Measurements from ENCODE around the gene FTO.

GRCh38 chr16:54144572-54144947, 440.6 kb downstream of the FTO start:
- TF ChIP-seq, protein P1, sequence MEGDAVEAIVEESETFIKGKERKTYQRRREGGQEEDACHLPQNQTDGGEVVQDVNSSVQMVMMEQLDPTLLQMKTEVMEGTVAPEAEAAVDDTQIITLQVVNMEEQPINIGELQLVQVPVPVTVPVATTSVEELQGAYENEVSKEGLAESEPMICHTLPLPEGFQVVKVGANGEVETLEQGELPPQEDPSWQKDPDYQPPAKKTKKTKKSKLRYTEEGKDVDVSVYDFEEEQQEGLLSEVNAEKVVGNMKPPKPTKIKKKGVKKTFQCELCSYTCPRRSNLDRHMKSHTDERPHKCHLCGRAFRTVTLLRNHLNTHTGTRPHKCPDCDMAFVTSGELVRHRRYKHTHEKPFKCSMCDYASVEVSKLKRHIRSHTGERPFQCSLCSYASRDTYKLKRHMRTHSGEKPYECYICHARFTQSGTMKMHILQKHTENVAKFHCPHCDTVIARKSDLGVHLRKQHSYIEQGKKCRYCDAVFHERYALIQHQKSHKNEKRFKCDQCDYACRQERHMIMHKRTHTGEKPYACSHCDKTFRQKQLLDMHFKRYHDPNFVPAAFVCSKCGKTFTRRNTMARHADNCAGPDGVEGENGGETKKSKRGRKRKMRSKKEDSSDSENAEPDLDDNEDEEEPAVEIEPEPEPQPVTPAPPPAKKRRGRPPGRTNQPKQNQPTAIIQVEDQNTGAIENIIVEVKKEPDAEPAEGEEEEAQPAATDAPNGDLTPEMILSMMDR (IDR thresholded peaks at IDR 0.05) = no peak
- no peak for TF ChIP-seq ZFX (IDR thresholded peaks at IDR 0.05; ENCODE audit: borderline replicate concordance)
